HG03108 (cell line): ENCODE measurements around the gene RPS15A.
A peak's percentile ranks its signal among the peaks of the same experiment; 100 is the strongest.
"Not testable (repeated sequence)": the region's sequence is repeated elsewhere in the genome, so short reads cannot be mapped to it uniquely, and the experiment has no call there.

Experiments used
- ATAC-seq: cut with Tn5 transposase; IDR thresholded peaks from one replicate; pipeline ENCODE4 v1.9.1; 2021; ENCODE audit warnings: moderate library complexity; ENCODE audit not compliant: unreplicated experiment

Gene RPS15A

DNA sequence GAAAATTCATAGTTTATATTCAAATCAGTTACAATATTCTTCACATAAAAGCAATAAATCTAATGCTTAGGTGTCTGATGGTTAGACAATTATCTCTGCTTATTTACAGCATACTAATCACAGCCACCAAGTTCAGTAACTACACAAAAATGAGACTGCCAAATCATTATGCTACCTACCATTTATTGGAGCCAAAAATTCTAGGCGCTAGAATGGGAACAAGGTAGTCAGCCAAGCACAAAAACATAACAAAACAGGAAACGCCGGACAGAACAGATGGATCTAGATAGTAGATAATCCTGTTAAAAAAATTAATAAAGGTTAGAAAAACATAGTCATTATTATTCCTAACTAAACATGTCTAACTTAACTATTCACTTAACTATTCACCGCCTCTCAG lies 7.6 kb upstream of the RPS15A start:
- no peak for ATAC-seq

GRCh38 chr16:18796377-18796776 lies 6.2 kb upstream of the RPS15A start:
- ATAC-seq, result no peak

- ATAC-seq, result no peak
Measured at GRCh38 chr16:18792836-18793433, 2.8 kb upstream of the RPS15A start.

- no peak for ATAC-seq
Measured at GRCh38 chr16:18789515-18789849, 652 bp downstream of the RPS15A start.

GRCh38 chr16:18788828-18789514 lies 1.2 kb downstream of the RPS15A start:
- ATAC-seq, result no peak

DNA sequence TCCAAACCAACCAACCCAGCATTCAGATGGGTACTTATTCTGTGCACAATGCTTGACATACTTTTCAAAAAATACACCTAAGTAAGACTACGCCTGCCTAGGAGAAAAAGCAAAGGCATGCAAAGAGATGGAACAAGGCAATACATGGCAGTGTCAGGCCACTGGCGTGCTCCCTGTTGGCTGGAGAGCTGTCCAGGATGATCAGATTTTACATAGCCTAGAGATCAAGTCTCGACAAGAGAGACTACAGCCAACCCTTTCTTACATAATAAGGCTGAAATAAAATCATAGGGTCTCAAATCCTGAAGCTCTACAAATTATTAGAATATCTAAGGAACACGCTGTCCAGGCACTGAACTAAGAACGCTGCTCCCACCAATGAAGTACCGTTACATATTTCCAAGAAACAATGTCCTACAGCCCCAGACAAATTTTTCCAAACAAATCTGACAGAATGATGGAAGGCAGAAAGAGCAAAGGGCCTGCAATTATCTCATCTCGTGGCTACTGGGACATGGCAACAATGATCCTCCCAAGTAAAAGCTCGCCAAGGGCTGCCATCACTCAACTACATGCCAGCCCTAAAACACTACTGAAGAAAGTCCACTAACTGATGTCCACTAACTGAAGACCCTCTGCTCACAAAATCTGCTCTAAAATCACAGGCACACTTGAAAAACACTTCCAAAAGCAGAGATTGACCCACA lies 5.1 kb downstream of the RPS15A start:
- ATAC-seq, result no peak

- no peak for ATAC-seq
Measured at GRCh38 chr16:18783430-18784341, 6.4 kb downstream of the RPS15A start.

GRCh38 chr16:18782697-18783429 lies 7.3 kb downstream of the RPS15A start:
- ATAC-seq, result no peak

DNA sequence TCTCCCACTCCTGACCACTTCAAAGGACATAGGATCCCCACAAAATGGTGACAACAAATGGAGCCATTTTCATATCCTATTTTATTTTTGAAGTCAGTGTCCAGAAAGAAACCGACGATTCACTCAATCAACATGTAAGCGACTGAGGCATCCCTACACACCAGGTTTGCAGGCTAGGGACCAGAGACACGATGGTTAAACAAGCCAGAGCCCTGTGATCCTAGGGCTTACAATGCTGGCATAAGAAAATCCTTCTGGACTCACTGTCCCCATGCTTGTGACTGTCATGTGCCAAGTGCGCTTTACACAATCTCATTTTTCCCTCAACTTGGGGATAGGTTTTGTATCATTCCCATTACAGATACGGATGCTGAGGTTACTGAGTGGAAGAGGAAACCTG lies 8.9 kb downstream of the RPS15A start:
- ATAC-seq, result not testable (repeated sequence)

- ATAC-seq, result not testable (repeated sequence)
Measured at GRCh38 chr16:18780460-18781026, 9.6 kb downstream of the RPS15A start.

GRCh38 chr16:18777664-18778063 lies 12.5 kb downstream of the RPS15A start:
- ATAC-seq, result not testable (repeated sequence)

GRCh38 chr16:18776334-18776733 lies 13.8 kb downstream of the RPS15A start:
- not testable (repeated sequence) for ATAC-seq

- not testable (repeated sequence) for ATAC-seq
Measured at GRCh38 chr16:18774651-18775050, 15.5 kb downstream of the RPS15A start.

GRCh38 chr16:18772171-18772570 lies 18.0 kb downstream of the RPS15A start:
- not testable (repeated sequence) for ATAC-seq

DNA sequence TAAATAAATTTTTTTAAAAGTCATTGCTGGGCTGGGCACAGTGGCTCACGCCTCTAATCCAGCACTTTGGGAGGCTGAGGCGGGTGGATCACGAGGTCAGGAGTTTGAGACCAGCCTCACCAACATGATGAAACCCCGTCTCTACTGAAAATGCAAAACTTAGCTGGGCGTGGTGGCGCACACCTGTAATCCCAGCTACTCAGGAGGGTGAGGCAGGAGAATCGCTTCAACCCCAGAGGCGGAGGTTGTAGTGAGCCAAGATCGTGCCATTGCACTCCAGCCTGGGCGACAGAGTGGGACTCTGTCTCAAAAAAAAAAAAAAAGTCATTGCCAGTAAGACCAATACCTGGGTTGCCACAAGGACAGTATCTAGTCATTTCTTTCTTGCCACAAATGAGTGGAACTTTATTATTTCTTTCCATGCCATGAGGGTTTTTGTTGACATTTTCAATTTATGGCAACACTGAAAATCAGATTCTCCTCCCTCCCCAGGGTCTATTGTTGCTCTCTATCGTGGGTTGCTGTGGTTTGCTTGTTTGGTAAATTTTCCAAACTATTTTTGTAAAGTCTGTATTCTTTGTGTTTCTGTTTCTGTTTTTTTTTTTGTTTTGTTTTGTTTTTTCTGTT lies 19.7 kb downstream of the RPS15A start:
- not testable (repeated sequence) for ATAC-seq

- ATAC-seq, result peak; percentile 60
Measured at GRCh38 chr16:18767217-18767616, 22.9 kb downstream of the RPS15A start.

- ATAC-seq, result not testable (repeated sequence)
Measured at GRCh38 chr16:18762713-18763112, 27.4 kb downstream of the RPS15A start.

DNA sequence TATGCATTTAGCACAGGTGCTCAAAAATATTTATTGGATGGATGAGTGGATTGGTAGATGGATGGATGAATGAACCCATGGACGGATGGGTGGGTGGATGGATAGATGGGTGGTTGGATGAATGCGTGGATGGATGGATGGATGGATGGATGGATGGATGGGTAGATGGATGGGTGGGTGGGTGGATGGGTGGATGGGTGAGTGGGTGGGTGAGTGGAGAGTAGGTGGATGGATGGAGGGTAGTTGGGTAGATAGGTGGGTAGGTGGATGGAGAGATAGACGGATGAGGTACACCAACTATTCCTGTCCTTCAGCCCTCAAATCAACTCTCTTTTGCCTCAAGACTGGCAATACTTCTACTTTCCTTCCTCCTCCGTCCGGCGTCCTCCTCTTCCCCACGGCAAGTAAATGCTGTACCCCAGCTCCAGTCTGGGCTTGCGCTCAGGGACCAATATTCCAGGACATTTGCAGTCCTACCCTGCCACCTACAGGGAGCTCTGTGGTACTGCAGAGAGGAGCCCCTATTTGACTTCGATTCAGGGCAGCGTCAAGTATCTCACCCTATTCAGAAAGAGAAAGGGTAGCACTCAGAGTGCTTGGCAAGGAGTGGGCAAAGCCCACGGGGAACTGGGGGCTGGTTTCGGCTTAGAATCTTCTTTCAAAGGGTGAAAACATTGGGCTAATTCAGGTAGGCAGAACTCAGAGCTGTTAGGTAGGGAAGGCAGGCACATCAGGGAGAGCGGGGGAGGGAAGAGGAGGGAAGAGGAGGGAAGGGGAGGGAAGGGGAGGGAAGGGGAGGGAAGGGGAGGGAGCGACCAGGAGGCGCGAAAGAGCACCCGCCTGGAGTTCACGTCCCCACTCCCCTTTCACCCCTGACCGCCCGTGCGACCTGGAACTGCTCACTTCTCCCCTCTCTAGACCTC lies 30.3 kb downstream of the RPS15A start:
- ATAC-seq, result peak; percentile 50
